Spleen (tissue), 11 donors: ENCODE data around the gene SLC25A3. TPM values are rescaled to one million over a fixed set of nuclear protein-coding genes. Genes with fewer than 3 reads are reported as not detected.
"Not testable (repeated sequence)": the region's sequence is repeated elsewhere in the genome, so short reads cannot be mapped to it uniquely, and the experiment has no call there.

Experiments used
- DNase-seq: peaks from one replicate; pipeline ENCODE4 v3.0.0-alpha.2; 2020
- H3K27ac ChIP-seq, 8 donors: fragments of 200-600 bp; sonication (generic) in 7 of 8; 1 replicate in 4 of 8; 2 replicates in 4 of 8; pipeline versions ENCODE4 v1.5.0 to v1.8.0; 2016 to 2021; ENCODE audit warnings: inconsistent platforms in 4 of 8, mild to moderate bottlenecking in 4 of 8, moderate library complexity in 1 of 8
- H3K27me3 ChIP-seq, 7 donors: fragments of 200-600 bp; sonication (generic) in 6 of 7; replicated peaks in 1 of 7; 1 replicate in 4 of 7; 2 replicates in 3 of 7; pipeline versions ENCODE4 v1.5.0 to v1.8.0; 2016 to 2021; ENCODE audit warnings: inconsistent platforms in 3 of 7, mild to moderate bottlenecking in 1 of 7
- H3K36me3 ChIP-seq, 6 donors: fragments of 200-600 bp; sonication (generic) in 5 of 6; 1 replicate in 4 of 6; 2 replicates in 2 of 6; pipeline versions ENCODE4 v1.5.0 to v1.8.0; 2016 to 2021; ENCODE audit warnings: inconsistent platforms in 2 of 6
- H3K4me1 ChIP-seq, 6 donors: fragments of 200-600 bp; sonication (generic) in 5 of 6; 1 replicate in 3 of 6; 2 replicates in 3 of 6; pipeline versions ENCODE4 v1.5.0 to v1.8.0; 2016 to 2021; ENCODE audit warnings: inconsistent platforms in 3 of 6
- H3K4me3 ChIP-seq, 8 donors: fragments of 200-600 bp; sonication (generic) in 7 of 8; 1 replicate in 4 of 8; 2 replicates in 4 of 8; pipeline versions ENCODE4 v1.5.0 to v1.8.0; 2016 to 2021; ENCODE audit warnings: inconsistent platforms in 4 of 8, mild to moderate bottlenecking in 4 of 8, moderate library complexity in 2 of 8
- H3K9me3 ChIP-seq, 8 donors: fragments of 200-600 bp; sonication (generic) in 7 of 8; 1 replicate in 4 of 8; 2 replicates in 4 of 8; pipeline versions ENCODE4 v1.5.0 to v1.8.0; 2016 to 2021; ENCODE audit warnings: inconsistent platforms in 4 of 8
- CTCF ChIP-seq, 11 experiments: fragments of 200-600 bp in 7 of 11; fragments of 450-650 bp in 4 of 11; sonication (generic) in 4 of 11; IDR thresholded peaks in 8 of 11; conservative IDR thresholded peaks in 3 of 11; 1 replicate in 7 of 11; 2 replicates in 4 of 11; pipeline versions ENCODE4 v1.4.0 to v1.8.0; 2016 to 2021; ENCODE audit warnings: antibody characterized with exemption in 11 of 11, inconsistent platforms in 4 of 11, mild to moderate bottlenecking in 1 of 11
- POLR2A ChIP-seq, 3 donors: fragments of 450-650 bp; IDR thresholded peaks; one replicate each; pipeline ENCODE4 v1.5.1; 2017; ENCODE audit warnings: antibody characterized with exemption in 3 of 3, mild to moderate bottlenecking in 1 of 3
- POLR2AphosphoS5 ChIP-seq, 3 donors: sonication (generic); formaldehyde crosslinking; IDR thresholded peaks; one replicate each; pipeline ENCODE4 v1.5.1; 2017; ENCODE audit warnings: antibody characterized with exemption in 3 of 3
- WGBS, 5 donors: extraction: QIAGEN DNeasy Blood & Tissue Kit in 3 of 5; methylation state at CpG; one replicate each; pipeline versions ENCODE4 v1.1.5 to v1.1.7; 2013 to 2018; 5-methylcytosine and 5-hydroxymethylcytosine counted together
- intact Hi-C: fragments of 100-400 bp; cut with DNase I; formaldehyde crosslinking; loops from one replicate; pipeline ENCODE4 v1.15.0; 2023; ENCODE audit warnings: low total_unique reads
- polyA plus RNA-seq, 3 donors: library from polyadenylated mRNA; stranded (reverse); fragments of 200-250 nt; gene quantifications; one replicate each; pipeline ENCODE4 v1.2.1, GENCODE V29; 2013
- total RNA-seq, 7 donors: library from RNA; depleted of rRNA in 3 of 7; stranded (reverse); fragments of >200 nt in 3 of 7; fragmentation: NEBNext Ultra II Directional in 4 of 7; extraction: Animal tissue kit (Norgen Biotek cat#: 25700) in 4 of 7; gene quantifications; one replicate each; pipeline versions ENCODE4 v1.1.0 to v1.2.1, GENCODE V29; 2016 to 2021
- donor health status: healthy with polysubstance abuse.
- donor health status: DM: no; HTN: no; CAD: no; lungs with moderate emphysema.
- donor health status: DM: no; HTN: no; CAD: no.
- donor health status: Bipolar disorder and iron deficiency.
- donor health status: healthy.
- donor health status: DM: no; HTN: no; CAD: no.
- donor health status: DM: yes; HTN: yes; CAD: no.

SLC25A3 gene
- total and polyA plus RNA-seq, 10 donors, result 246 to 443 (median 300) TPM

GRCh38 chr12:98561846-98562245, 31.6 kb upstream of the SLC25A3 start:
- Histone ChIP-seq H3K4me1 (peaks cover 0 to 6% (median 0%) of the 10 kb centered on the region in 6 donors), H3K9me3 (peaks cover 0 to 7% (median 0%) of the 10 kb centered on the region in 8 donors), H3K36me3 (no peaks in the 10 kb centered on the region), H3K4me3 (no peak overlapping the region), H3K27ac (no peak overlapping the region), H3K27me3 (no peaks in the 10 kb centered on the region)
- WGBS, 5 donors, result 94 to 98% (median 98%) methylated on average over 3 of the region's 3 CpGs
- TF ChIP-seq CTCF (IDR thresholded peaks at IDR 0.05 in 8 of 11, conservative IDR thresholded peaks at IDR 0.05 in 3 of 11) (no peak), POLR2A (IDR thresholded peaks at IDR 0.05) (no peak), POLR2AphosphoS5 (IDR thresholded peaks at IDR 0.05) (no peak)
- intact Hi-C loops, result no loop called here
- DNase-seq, result no peak

GRCh38 chr12:98572010-98572409, 21.5 kb upstream of the SLC25A3 start:
- no peaks in the 10 kb centered on the region for H3K36me3 ChIP-seq
- no peak for TF ChIP-seq POLR2A (IDR thresholded peaks at IDR 0.05)
- TF ChIP-seq CTCF (IDR thresholded peaks at IDR 0.05 in 8 of 11, conservative IDR thresholded peaks at IDR 0.05 in 3 of 11), result no peak
- TF ChIP-seq POLR2AphosphoS5 (IDR thresholded peaks at IDR 0.05), result no peak
- intact Hi-C loops, result loop anchor here (5.0 kb wide), 1 partner anchor 80 kb away; no protein-coding TSS in a partner anchor
- H3K4me3 ChIP-seq, result no peak overlapping the region
- H3K27ac ChIP-seq, result no peak overlapping the region
- H3K27me3 ChIP-seq, result no peaks in the 10 kb centered on the region
- WGBS, 5 donors, result 65 to 85% (median 82%) methylated on average over 2 of the region's 2 CpGs
- peaks cover 0 to 3% (median 0%) of the 10 kb centered on the region in 6 donors for H3K4me1 ChIP-seq
- no peaks in the 10 kb centered on the region for H3K9me3 ChIP-seq
- no peak for DNase-seq

GRCh38 chr12:98574110-98574509, 19.4 kb upstream of the SLC25A3 start:
- Histone ChIP-seq H3K36me3 (no peaks in the 10 kb centered on the region), H3K4me1 (no peaks in the 10 kb centered on the region), H3K4me3 (no peak overlapping the region), H3K27ac (no peak overlapping the region), H3K27me3 (no peaks in the 10 kb centered on the region), H3K9me3 (no peaks in the 10 kb centered on the region)
- intact Hi-C loops, result loop anchor here (5.0 kb wide), 1 partner anchor 78 kb away; no protein-coding TSS in a partner anchor
- no peak for TF ChIP-seq CTCF (IDR thresholded peaks at IDR 0.05 in 8 of 11, conservative IDR thresholded peaks at IDR 0.05 in 3 of 11)
- TF ChIP-seq POLR2AphosphoS5 (IDR thresholded peaks at IDR 0.05), result no peak
- TF ChIP-seq POLR2A (IDR thresholded peaks at IDR 0.05), result no peak
- no peak for DNase-seq
- 70 to 93% (median 81%) methylated on average over 1 of the region's 1 CpG for WGBS, 5 donors

- WGBS, 5 donors, result 92 to 98% (median 96%) methylated on average over 4 of the region's 4 CpGs
- TF ChIP-seq POLR2AphosphoS5 (IDR thresholded peaks at IDR 0.05) (no peak), POLR2A (IDR thresholded peaks at IDR 0.05) (no peak), CTCF (IDR thresholded peaks at IDR 0.05 in 8 of 11, conservative IDR thresholded peaks at IDR 0.05 in 3 of 11) (no peak)
Measured at GRCh38 chr12:98575013-98575412, 18.5 kb upstream of the SLC25A3 start.

GRCh38 chr12:98576795-98577194, 16.7 kb upstream of the SLC25A3 start:
- intact Hi-C loops, result not testable (repeated sequence)
- WGBS, 5 donors, result 95 to 97% (median 95%) methylated on average over 2 of the region's 2 CpGs

More at GRCh38 chr12:98575013-98575412, 18.5 kb upstream of the SLC25A3 start:
- Histone ChIP-seq H3K4me1 (no peaks in the 10 kb centered on the region), H3K27me3 (no peaks in the 10 kb centered on the region), H3K27ac (no peak overlapping the region), H3K36me3 (no peaks in the 10 kb centered on the region), H3K9me3 (no peaks in the 10 kb centered on the region), H3K4me3 (no peak overlapping the region)
- DNase-seq, result no peak
- intact Hi-C loops, result no loop called here

More at GRCh38 chr12:98576795-98577194, 16.7 kb upstream of the SLC25A3 start:
- not testable (repeated sequence) for H3K36me3 ChIP-seq, H3K27me3 ChIP-seq, DNase-seq, H3K4me3 ChIP-seq, H3K9me3 ChIP-seq, H3K4me1 ChIP-seq, H3K27ac ChIP-seq
